ENCODE data around the gene PCDHGA3. TPM values are rescaled to one million over a fixed set of nuclear protein-coding genes. Genes with fewer than 3 reads are reported as not detected.

PCDHGA3 gene
- total RNA-seq, 3 donors from 2014 or later (not counting 1 experiment from before 2014, with no cell fraction given), result not detected

DNA sequence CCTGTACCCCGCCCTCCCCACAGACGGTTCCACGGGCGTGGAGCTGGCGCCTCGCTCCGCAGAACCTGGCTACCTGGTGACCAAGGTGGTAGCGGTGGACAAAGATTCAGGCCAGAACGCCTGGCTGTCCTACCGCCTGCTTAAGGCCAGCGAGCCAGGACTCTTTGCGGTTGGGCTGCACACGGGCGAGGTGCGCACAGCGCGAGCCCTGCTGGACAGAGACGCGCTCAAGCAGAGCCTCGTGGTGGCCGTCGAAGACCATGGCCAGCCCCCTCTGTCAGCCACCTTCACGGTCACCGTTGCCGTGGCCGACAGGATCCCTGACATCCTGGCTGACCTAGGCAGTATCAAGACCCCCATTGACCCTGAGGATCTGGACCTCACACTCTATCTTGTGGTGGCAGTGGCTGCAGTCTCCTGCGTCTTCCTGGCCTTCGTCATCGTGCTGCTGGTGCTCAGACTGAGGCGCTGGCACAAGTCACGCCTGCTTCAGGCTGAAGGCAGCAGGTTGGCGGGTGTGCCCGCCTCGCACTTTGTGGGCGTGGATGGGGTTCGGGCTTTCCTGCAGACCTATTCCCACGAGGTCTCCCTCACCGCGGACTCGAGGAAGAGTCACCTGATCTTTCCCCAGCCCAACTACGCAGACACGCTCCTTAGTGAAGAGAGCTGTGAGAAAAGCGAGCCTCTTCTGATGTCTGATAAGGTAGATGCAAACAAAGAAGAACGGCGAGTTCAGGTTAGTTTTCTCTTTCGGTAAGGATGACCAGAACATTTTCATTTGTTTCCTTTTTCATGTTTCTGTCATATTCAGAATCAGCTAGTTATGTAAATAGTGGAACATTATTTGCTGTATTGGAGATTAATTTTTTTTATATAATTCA lies 22.6 kb downstream of the PCDHGA3 start:
- Mint-ChIP-seq H3K4me3 (no peak overlapping the region), H3K9me3 (peaks cover 5 to 7% of the 10 kb centered on the region in 2 donors), H3K4me1 (peaks cover 4 to 7% of the 10 kb centered on the region in 2 donors), H3K27me3 (ENCODE audit: low read depth in 2 of 2) (peaks cover 66 to 90% of the 10 kb centered on the region in 2 donors), H3K36me3 (peaks cover 19% of the 10 kb centered on the region), H3K27ac (no peak overlapping the region)
- peaks cover 37% of the 10 kb centered on the region for H3K9me3 ChIP-seq (ENCODE audit: control insufficient read depth, insufficient read depth, low read length)
- H3K4me1 ChIP-seq (ENCODE audit: control insufficient read depth, insufficient read depth, low read length), result no peaks in the 10 kb centered on the region
- TF ChIP-seq, protein P1, sequence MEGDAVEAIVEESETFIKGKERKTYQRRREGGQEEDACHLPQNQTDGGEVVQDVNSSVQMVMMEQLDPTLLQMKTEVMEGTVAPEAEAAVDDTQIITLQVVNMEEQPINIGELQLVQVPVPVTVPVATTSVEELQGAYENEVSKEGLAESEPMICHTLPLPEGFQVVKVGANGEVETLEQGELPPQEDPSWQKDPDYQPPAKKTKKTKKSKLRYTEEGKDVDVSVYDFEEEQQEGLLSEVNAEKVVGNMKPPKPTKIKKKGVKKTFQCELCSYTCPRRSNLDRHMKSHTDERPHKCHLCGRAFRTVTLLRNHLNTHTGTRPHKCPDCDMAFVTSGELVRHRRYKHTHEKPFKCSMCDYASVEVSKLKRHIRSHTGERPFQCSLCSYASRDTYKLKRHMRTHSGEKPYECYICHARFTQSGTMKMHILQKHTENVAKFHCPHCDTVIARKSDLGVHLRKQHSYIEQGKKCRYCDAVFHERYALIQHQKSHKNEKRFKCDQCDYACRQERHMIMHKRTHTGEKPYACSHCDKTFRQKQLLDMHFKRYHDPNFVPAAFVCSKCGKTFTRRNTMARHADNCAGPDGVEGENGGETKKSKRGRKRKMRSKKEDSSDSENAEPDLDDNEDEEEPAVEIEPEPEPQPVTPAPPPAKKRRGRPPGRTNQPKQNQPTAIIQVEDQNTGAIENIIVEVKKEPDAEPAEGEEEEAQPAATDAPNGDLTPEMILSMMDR (IDR thresholded peaks at IDR 0.05), result no peak
- 43% methylated on average over 46 of the region's 46 CpGs for WGBS (ENCODE audit: insufficient coverage)
- no peak overlapping the region for H3K27ac ChIP-seq (ENCODE audit: low read length)
- ATAC-seq (no peak), DNase-seq (no peak)
- H3K36me3 ChIP-seq (ENCODE audit: control insufficient read depth, insufficient read depth, low read length), result no peaks in the 10 kb centered on the region
- no peak overlapping the region for H3K4me3 ChIP-seq (ENCODE audit: low read length)
- H3K27me3 ChIP-seq (ENCODE audit: control insufficient read depth, insufficient read depth, low read length), result peaks cover 71% of the 10 kb centered on the region
- intact Hi-C loops (cut with micrococcal nuclease), result no loop called here

DNA sequence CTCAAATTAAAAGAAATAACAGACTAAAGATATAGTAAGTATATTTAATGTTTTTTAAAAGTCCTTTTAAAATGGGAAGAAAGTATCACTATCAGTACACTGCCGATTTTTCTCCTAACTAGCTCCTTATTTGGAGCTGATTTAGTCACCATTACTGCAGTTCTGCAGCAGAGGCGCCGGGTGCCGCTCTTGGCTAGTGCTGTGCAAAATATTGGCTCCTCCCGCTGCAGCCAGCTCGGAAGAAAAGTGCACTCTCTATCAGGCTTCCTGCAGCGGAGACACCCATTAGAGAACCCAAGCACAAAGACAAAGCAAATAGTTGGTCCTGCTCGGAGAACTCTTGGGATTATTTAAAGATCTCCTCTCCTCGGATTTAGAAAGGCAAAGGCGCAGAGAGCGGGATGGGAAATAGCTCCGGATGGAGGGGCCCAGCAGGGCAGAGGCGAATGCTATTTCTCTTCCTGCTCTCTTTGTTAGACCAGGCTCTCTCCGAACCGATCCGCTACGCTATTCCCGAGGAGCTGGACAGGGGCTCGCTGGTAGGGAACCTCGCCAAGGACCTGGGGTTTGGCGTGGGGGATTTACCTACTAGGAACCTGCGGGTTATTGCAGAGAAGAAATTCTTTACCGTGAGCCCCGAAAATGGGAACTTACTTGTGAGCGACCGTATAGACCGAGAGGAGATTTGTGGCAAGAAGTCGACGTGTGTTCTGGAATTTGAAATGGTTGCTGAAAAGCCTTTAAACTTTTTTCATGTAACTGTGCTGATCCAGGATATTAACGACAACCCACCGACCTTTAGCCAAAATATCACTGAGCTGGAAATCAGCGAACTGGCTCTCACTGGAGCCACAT lies 26.6 kb downstream of the PCDHGA3 start, which contains the start of gene PCDHGB3:
TSS of gene PCDHGB3 (plus strand) at position 249 of the 855 bp plus-strand sequence. CDS start at position 402, 153 bp downstream.
- Histone ChIP-seq H3K9me3 (ENCODE audit: control insufficient read depth, insufficient read depth, low read length) (peaks cover 38% of the 10 kb centered on the region), H3K4me1 (ENCODE audit: control insufficient read depth, insufficient read depth, low read length) (no peaks in the 10 kb centered on the region), H3K27me3 (ENCODE audit: control insufficient read depth, insufficient read depth, low read length) (peaks cover 62% of the 10 kb centered on the region), H3K27ac (ENCODE audit: low read length) (no peak within 1 kb of the TSS), H3K4me3 (ENCODE audit: low read length) (peak within 1 kb of the TSS; percentile 1), H3K36me3 (ENCODE audit: control insufficient read depth, insufficient read depth, low read length) (no peaks in the 10 kb centered on the region)
- peaks cover 58 to 76% of the 10 kb centered on the region in 2 donors for H3K27me3 Mint-ChIP-seq (ENCODE audit: low read depth in 2 of 2)
- DNase-seq (peak in 1 of 2 donors; percentile 57), ATAC-seq (peak; percentile 72 to 79 (median 77))
- TF ChIP-seq, protein P1 (IDR thresholded peaks at IDR 0.05), result no peak
- H3K36me3 Mint-ChIP-seq, result peaks cover 4% of the 10 kb centered on the region
- intact Hi-C loops (cut with micrococcal nuclease), result no loop called here
- 21% methylated on average over 32 of the region's 32 CpGs for WGBS (ENCODE audit: insufficient coverage)
- H3K27ac Mint-ChIP-seq, result peak within 1 kb of the TSS in 1 of 2 donors; percentile 58
- H3K4me3 Mint-ChIP-seq, result peak within 1 kb of the TSS; percentile 82
- H3K4me1 Mint-ChIP-seq, result peaks cover 4 to 7% of the 10 kb centered on the region in 2 donors
- peaks cover 0 to 2% of the 10 kb centered on the region in 2 donors for H3K9me3 Mint-ChIP-seq

DNA sequence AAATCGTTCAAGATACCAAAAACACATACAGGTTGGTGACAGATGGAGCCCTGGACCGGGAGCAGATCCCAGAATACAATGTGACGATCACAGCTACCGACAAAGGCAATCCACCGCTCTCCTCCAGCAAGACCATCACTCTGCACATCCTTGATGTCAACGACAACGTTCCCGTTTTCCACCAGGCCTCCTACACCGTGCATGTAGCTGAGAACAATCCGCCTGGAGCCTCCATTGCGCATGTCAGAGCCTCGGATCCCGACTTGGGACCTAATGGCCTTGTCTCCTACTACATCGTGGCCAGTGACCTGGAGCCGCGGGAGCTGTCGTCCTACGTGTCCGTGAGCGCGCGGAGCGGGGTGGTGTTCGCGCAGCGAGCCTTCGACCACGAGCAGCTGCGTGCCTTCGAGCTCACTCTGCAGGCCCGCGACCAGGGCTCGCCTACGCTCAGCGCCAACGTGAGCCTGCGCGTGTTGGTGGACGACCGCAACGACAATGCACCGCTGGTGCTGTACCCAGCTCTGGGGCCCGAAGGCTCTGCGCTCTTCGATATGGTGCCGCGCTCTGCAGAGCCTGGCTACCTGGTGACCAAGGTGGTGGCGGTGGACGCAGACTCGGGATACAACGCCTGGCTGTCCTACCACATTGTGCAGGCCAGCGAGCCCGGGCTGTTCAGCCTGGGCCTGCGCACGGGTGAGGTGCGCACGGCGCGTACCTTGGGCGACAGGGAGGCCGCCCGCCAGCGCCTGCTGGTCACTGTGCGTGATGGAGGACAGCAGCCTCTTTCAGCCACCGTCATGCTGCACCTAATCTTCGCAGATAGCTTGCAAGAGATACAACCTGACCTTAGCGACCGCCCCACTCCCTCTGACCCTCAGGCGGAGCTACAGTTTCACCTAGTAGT lies 28.2 kb downstream of the PCDHGA3 start:
- H3K4me3 Mint-ChIP-seq, result no peak overlapping the region
- peaks cover 50% of the 10 kb centered on the region for H3K27me3 ChIP-seq (ENCODE audit: control insufficient read depth, insufficient read depth, low read length)
- H3K9me3 ChIP-seq (ENCODE audit: control insufficient read depth, insufficient read depth, low read length), result peaks cover 39% of the 10 kb centered on the region
- intact Hi-C loops (cut with micrococcal nuclease), result no loop called here
- H3K27ac ChIP-seq (ENCODE audit: low read length), result no peak overlapping the region
- H3K36me3 Mint-ChIP-seq, result no peaks in the 10 kb centered on the region
- H3K4me3 ChIP-seq (ENCODE audit: low read length), result no peak overlapping the region
- DNase-seq, result no peak
- no peaks in the 10 kb centered on the region for H3K4me1 ChIP-seq (ENCODE audit: control insufficient read depth, insufficient read depth, low read length)
- H3K36me3 ChIP-seq (ENCODE audit: control insufficient read depth, insufficient read depth, low read length), result no peaks in the 10 kb centered on the region
- peaks cover 0 to 2% of the 10 kb centered on the region in 2 donors for H3K9me3 Mint-ChIP-seq
- ATAC-seq, result no peak
- TF ChIP-seq, protein P1 (IDR thresholded peaks at IDR 0.05), result no peak
- peaks cover 52 to 61% of the 10 kb centered on the region in 2 donors for H3K27me3 Mint-ChIP-seq (ENCODE audit: low read depth in 2 of 2)
- 43% methylated on average over 69 of the region's 69 CpGs for WGBS (ENCODE audit: insufficient coverage)
- H3K4me1 Mint-ChIP-seq, result peaks cover 4 to 7% of the 10 kb centered on the region in 2 donors
- no peak overlapping the region for H3K27ac Mint-ChIP-seq

Measured in natural killer cell (primary cell).